Measurements from ENCODE around the gene BIN1.

DNA sequence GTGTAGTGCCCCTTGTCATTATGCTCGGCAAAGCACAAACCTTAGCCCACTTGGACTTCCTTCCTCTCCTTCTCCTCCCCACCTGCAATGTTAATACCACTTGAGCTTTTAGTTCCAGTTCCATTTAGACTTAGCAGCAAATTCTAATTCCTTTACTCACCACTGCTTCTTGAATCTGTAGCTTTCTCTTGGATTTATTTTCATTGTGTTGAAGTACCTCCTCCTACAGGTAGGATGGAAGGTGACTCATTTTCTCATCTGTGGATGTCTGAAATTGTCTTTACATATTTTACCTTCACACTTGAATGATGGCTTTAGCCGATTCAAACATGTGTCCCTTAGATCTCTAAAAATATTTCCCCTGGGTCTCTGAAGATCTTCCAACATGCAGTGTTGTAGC, 32.8 kb upstream of the BIN1 start:
- TF ChIP-seq, protein P1, sequence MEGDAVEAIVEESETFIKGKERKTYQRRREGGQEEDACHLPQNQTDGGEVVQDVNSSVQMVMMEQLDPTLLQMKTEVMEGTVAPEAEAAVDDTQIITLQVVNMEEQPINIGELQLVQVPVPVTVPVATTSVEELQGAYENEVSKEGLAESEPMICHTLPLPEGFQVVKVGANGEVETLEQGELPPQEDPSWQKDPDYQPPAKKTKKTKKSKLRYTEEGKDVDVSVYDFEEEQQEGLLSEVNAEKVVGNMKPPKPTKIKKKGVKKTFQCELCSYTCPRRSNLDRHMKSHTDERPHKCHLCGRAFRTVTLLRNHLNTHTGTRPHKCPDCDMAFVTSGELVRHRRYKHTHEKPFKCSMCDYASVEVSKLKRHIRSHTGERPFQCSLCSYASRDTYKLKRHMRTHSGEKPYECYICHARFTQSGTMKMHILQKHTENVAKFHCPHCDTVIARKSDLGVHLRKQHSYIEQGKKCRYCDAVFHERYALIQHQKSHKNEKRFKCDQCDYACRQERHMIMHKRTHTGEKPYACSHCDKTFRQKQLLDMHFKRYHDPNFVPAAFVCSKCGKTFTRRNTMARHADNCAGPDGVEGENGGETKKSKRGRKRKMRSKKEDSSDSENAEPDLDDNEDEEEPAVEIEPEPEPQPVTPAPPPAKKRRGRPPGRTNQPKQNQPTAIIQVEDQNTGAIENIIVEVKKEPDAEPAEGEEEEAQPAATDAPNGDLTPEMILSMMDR (IDR thresholded peaks at IDR 0.05): no peak
- TF ChIP-seq, protein P2, sequence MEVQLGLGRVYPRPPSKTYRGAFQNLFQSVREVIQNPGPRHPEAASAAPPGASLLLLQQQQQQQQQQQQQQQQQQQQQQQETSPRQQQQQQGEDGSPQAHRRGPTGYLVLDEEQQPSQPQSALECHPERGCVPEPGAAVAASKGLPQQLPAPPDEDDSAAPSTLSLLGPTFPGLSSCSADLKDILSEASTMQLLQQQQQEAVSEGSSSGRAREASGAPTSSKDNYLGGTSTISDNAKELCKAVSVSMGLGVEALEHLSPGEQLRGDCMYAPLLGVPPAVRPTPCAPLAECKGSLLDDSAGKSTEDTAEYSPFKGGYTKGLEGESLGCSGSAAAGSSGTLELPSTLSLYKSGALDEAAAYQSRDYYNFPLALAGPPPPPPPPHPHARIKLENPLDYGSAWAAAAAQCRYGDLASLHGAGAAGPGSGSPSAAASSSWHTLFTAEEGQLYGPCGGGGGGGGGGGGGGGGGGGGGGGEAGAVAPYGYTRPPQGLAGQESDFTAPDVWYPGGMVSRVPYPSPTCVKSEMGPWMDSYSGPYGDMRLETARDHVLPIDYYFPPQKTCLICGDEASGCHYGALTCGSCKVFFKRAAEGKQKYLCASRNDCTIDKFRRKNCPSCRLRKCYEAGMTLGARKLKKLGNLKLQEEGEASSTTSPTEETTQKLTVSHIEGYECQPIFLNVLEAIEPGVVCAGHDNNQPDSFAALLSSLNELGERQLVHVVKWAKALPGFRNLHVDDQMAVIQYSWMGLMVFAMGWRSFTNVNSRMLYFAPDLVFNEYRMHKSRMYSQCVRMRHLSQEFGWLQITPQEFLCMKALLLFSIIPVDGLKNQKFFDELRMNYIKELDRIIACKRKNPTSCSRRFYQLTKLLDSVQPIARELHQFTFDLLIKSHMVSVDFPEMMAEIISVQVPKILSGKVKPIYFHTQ (CRISPR knock-in tag; IDR thresholded peaks at IDR 0.05): no peak
- TF ChIP-seq HMGA2 (CRISPR knock-in tag; IDR thresholded peaks at IDR 0.05): no peak
- TF ChIP-seq, protein P3, sequence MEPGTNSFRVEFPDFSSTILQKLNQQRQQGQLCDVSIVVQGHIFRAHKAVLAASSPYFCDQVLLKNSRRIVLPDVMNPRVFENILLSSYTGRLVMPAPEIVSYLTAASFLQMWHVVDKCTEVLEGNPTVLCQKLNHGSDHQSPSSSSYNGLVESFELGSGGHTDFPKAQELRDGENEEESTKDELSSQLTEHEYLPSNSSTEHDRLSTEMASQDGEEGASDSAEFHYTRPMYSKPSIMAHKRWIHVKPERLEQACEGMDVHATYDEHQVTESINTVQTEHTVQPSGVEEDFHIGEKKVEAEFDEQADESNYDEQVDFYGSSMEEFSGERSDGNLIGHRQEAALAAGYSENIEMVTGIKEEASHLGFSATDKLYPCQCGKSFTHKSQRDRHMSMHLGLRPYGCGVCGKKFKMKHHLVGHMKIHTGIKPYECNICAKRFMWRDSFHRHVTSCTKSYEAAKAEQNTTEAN (CRISPR knock-in tag; IDR thresholded peaks at IDR 0.05): no peak
- no peak for TF ChIP-seq ELF4 (CRISPR knock-in tag; IDR thresholded peaks at IDR 0.05; ENCODE audit: low read depth)
- no peak for TF ChIP-seq NFYB (CRISPR knock-in tag; conservative IDR thresholded peaks at IDR 0.05; ENCODE audit: low read depth)
- TF ChIP-seq TCF7 (CRISPR knock-in tag; IDR thresholded peaks at IDR 0.05; ENCODE audit: low read depth): no peak
